GF-D8 (cell line): Measurements from ENCODE around the gene CSF1R.

Experiments
- DNase-seq: peaks from one replicate; lab custom pipeline; 2025; lab: John Stamatoyannopoulos, UW

Gene CSF1R

GRCh38 chr5:150069672-150070627 lies 16.4 kb downstream of the CSF1R start:
- no peak for DNase-seq

- no peak for DNase-seq
These were observed 17.3 kb downstream of the CSF1R start for GRCh38 chr5:150068961-150069645.

DNA sequence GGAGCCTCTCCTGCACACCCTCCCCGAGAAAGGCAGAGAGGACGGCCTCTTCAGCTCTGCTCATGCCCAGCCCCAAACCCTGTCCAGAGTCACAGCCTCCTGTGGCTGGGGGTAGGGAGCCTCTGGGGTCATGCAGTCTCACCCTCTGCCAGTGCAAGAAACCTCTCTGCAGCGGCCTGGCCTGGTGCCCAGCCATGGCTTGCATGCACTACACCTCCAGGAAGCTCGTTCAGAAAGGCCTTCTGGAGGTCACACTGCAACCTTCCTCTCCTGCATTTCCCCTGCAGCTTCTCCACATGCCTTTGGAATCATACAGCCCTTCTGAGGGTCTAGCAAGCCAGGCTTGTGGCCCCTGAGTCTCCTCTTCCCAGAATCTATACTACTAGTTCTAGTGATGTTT lies 17.9 kb downstream of the CSF1R start:
- DNase-seq: no peak

DNA sequence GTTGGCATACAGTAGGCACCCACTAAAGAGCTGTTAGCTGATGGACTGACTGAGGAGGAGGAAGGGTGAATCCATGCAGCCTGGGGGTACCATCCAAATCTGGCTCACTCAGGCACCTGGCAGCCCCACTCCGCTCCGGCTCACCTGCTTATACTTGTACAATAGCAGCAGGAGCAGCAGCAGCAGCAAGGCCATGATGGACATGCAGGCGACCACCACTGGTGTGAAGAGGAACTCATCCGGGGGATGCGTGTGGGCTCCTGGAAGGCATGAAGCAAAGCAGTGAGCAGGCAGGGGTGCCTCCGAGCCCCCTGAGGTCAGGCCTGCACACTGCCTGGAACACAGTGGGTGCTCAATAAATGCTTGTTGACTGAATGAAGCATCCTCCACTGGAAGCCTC lies 18.3 kb downstream of the CSF1R start:
- DNase-seq: no peak

- no peak for DNase-seq
These were observed 18.9 kb downstream of the CSF1R start for GRCh38 chr5:150067405-150067960.

DNA sequence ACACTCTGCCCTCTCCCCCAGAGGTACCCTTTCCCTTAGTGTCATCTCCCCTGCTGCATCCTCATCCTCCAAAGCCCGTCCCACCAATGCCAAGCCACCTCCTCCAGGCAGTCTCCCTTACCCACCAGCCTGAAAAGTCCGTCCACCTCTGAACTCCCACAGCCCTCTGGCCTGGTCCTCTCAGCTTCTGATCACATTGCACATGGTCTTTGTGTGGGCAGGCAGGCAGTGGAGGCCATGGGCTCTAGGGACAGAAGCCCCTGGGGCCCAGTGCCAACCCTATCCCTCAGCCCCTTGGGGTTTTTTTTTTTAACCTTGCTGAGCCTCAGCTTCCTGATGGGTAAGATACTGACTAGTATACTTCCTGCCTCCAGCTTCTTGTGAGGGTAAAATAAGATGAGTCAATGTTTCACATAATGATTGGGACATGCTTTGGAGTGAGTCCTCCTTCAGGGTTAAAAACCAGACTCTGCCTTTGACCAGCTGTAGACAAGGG lies 19.4 kb downstream of the CSF1R start:
- DNase-seq: peak; percentile 23

DNA sequence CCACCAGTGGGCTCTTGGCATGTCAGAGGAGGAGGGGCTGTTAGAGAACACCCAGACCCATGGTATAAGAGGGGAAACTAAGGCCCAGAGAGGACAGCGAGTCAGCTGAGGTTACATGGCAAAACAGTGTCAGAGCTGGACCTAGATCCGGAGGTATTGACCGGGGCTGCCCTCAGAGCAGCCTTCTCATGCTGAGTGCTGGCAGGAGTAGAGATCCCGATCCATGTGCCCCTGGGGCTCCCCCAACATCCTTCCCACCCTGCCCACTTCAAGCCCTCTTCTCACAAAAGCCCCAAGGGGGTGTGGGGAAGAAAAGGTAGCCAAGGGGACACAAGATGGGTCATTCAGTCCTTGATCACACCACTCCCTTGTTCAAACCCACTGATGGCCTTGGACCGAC lies 19.9 kb downstream of the CSF1R start:
- DNase-seq: no peak

GRCh38 chr5:150065886-150066285 lies 20.5 kb downstream of the CSF1R start:
- DNase-seq: no peak

GRCh38 chr5:150065346-150065745 lies 21.0 kb downstream of the CSF1R start:
- no peak for DNase-seq

DNA sequence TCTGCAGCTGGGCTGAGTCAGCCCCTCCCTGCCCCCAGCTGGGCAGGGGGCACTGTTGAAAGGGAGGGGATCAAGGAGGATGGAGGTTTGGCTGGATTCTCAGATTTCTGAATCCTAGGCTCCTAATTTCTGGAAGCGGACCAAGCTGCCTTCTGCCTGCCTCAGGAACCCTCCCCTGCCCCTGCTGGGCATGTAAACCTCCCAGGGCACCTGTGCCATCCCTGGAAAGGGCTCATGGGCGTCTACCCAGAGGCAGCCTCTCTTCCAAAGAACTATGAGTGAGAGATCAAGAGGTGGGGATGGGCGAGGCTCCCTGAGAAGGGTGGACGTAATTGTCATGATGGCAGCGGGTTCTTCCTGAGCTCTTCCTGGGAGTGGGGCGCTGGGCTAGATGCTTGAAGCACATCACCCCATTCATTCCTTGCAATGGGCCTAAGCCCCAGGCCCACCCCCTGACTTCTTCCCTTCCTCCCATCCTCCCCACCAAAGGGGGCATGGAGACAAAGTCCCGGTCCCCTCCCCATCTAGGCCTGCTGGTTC lies 21.6 kb downstream of the CSF1R start:
- no peak for DNase-seq

DNA sequence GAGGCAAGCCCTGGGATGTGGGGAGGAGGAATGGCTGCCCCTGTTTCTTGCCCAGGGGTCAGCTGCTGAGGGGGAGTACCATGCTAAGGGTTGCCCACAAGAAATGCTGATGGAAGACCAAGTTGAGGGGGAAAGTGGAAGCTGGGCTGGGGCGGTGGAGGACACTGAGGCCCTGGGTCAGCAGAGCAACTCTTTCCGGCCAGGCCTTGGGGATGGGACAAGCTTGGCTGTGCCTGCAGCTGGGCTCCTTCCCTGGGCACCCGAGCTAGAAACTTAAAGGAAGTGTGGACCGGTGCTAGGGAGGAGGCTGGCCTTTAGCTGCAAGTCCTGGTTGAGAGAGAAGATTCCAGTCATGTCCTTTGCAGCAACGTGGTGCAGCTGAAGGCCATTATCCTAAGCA lies 22.7 kb downstream of the CSF1R start:
- no peak for DNase-seq

DNA sequence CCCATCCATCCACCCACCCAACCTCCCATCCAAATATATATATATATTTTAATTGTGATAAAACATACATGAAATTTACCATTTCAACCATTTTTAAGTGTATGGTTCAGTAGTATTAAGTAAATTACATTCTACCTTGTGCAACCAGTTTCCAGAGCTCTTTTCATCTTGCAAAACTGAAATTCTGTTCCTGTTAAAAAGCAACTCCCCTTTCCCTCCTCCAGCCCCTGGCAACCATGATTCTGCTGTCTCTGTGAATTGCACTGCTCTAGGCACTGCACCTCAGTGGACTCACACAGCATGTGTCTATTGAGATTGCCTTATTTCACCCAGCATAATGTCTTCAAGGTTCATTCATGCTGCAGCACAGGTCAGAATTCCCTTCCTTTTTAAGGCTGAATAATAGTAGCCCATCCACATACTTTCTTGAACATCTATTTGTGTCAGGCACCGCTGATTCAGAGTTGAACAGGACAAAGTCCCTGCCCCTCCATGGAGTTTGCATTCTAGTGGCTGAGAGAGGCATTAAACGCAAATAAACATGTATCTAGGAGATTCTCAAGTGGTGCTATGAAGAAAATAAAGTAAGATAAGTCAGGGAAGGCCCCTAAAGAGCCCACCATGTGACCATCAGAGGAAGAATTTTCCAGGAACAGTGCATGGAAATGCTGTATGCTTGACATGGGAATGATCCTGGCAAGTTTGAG lies 24.0 kb downstream of the CSF1R start:
- no peak for DNase-seq

- DNase-seq: no peak
These were observed 24.8 kb downstream of the CSF1R start for GRCh38 chr5:150061538-150061995.

GRCh38 chr5:150060471-150060870 lies 25.9 kb downstream of the CSF1R start:
- no peak for DNase-seq

DNA sequence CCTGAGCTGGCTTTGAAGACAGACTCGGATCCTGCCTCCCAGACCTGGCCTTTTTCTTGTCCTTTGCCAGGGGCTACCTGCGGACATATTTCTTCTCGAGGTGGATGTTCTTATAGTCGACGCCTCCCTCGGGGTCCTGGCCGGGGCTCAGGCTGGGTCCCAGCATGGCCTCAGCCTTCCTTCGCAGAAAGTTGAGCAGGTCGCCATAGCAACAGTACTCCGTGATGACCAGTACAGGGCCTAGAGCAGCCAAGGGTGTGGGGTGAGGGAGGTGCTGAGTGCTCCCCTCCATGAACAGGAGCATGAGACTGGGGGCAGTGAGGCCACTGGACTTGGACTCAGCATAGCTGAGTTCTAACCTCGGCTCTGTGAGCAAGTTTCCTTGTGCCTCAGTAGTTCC lies 26.7 kb downstream of the CSF1R start:
- no peak for DNase-seq

- no peak for DNase-seq
These were observed 27.8 kb downstream of the CSF1R start for GRCh38 chr5:150058480-150059126.

GRCh38 chr5:150057996-150058395 lies 28.4 kb downstream of the CSF1R start:
- no peak for DNase-seq

- DNase-seq: no peak
These were observed 28.8 kb downstream of the CSF1R start for GRCh38 chr5:150057511-150057910.

- DNase-seq: no peak
These were observed 29.3 kb downstream of the CSF1R start for GRCh38 chr5:150057052-150057451.

DNA sequence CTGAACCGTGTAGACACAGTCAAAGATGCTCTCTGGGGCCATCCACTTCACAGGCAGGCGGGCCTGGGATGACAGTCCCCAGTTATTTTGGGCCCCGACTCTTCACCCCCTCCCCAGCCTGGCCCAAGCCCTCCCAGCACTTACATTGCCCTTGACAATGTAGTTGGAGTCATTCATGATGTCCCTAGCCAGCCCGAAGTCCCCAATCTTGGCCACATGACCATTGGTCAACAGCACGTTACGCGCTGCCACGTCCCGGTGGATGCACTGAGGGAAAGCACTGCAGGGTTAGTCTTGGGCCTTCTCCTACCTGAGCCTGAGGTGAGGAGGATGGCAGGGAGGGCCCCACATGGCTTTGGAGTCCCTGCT lies 30.3 kb downstream of the CSF1R start:
- DNase-seq: no peak

- no peak for DNase-seq
These were observed 30.9 kb downstream of the CSF1R start for GRCh38 chr5:150055326-150056074.
